ENCODE measurements around the gene CACNA1C.

Gene CACNA1C

DNA sequence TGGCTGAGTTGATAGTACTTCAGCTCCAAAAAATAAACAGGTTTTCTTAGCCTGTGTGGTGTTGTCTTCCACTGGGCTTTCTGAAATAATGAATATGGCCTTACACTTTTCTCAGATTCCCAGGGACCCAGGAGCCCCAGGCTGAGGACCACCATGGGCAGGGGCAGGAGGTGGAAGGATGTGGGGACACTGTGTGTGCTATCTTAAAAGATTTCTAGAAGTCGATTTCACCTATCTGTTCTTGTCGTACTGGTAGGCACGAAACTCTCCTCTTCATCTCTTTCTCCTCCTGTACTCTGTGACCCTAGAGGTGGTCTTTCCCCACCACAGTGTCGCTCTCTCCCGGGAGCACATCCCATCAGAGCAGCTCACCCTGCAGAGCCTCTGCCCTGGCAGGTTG is 634.3 kb downstream of the CACNA1C start:
- no peak for DNase-seq

DNA sequence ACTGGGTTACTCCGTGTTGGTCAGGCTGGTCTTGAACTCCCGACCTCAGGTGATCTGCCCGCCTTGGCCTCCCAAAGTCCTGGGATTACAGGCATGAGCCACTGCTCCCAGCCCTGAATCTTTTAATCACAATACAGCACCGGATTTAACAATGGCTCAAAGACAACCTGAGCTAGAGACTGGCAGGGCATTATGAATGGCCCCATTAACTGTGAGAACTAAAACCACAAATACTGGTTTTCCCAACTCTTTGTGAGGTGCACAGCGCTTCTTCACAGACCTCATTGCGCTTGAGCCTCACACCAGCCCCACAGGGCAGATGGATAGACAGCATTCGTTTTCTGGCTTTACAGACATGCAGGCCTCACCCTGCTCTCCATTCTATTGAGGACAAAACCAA is 634.9 kb downstream of the CACNA1C start:
- DNase-seq: no peak

DNA sequence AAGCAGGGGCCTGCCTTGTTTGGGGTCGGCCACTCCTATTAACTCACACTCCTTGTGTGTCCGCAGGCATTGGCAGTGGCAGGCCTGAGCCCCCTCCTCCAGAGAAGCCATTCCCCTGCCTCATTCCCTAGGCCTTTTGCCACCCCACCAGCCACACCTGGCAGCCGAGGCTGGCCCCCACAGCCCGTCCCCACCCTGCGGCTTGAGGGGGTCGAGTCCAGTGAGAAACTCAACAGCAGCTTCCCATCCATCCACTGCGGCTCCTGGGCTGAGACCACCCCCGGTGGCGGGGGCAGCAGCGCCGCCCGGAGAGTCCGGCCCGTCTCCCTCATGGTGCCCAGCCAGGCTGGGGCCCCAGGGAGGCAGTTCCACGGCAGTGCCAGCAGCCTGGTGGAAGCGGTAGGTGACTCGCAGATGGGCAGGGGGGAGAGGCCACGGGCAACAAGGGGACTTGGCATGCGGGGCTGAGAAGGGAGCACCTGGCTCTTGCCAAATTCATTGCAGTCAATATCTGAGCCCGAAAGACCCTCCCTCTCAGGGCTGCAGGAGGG is 635.7 kb downstream of the CACNA1C start:
- DNase-seq: no peak

DNA sequence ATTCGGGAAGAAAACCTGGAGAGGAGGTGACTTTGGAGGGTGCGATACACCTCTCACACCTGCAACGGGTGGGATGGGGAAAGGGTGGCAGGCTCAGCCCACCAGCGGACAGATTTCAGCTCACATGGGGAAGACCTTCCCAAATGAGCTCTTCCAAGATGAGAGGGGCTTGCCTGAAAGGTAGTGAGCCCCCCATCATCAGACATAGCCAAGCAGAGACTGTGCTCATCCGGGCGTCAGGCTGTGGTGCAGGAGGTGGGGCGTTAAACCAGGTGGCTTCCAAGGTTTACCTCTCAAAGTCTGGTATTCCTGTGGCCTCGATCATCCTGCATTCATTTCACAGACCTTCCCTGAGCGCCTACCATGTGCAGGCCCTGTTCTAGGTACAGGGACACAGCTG is 636.6 kb downstream of the CACNA1C start:
- no peak for DNase-seq

DNA sequence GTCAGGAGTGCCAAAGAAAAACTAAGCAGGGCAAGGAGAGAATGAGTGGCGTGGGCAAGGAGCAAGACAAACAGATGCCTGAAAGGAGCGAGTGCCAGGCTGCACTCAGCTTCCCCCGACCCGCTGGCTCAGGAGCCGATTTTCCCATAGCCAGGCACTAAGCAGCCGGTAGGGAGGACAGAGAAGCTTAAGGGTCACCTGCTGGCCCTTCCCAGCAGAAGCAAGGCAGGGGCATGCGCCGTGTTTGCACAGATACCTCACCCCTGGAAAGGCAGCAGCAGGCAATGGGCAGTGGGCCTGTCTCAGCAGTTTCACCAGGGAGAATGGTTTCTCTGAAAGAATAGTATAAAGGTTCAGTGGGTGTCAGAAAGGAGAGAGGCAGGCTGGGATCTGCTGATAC is 637.1 kb downstream of the CACNA1C start:
- no peak for DNase-seq

DNA sequence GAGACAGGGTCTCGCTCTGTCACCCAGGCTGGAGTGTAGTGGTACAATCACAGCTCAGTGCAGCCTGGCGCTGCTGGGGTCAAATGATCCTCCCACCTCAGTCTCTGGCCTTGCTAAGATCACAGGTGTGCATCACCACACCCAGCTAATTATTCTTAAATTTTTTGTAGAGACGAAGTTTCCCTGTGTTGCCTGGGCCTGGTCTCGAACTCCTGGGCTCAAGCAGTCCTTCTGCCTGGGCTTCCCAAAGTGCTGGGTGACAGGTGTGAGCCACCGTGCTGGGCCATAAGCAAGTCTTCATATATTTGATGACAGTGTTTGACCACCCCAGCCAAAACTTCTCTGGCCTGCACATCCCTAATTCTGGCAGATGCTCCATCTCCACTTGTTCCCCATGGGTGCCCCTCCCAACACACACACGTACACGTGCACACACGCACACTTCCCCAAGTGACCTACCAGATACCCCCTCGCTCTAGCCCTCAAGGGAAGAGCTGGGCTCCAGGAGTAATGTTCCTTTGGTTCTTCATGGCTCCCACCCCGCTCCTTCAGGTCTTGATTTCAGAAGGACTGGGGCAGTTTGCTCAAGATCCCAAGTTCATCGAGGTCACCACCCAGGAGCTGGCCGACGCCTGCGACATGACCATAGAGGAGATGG is 637.7 kb downstream of the CACNA1C start:
- no peak for DNase-seq

DNA sequence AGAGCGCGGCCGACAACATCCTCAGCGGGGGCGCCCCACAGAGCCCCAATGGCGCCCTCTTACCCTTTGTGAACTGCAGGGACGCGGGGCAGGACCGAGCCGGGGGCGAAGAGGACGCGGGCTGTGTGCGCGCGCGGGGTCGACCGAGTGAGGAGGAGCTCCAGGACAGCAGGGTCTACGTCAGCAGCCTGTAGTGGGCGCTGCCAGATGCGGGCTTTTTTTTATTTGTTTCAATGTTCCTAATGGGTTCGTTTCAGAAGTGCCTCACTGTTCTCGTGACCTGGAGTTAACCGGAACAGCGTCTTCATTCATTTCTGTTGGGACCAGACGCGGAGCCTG is 638.2 kb downstream of the CACNA1C start:
- peak; percentile 68 for DNase-seq

DNA sequence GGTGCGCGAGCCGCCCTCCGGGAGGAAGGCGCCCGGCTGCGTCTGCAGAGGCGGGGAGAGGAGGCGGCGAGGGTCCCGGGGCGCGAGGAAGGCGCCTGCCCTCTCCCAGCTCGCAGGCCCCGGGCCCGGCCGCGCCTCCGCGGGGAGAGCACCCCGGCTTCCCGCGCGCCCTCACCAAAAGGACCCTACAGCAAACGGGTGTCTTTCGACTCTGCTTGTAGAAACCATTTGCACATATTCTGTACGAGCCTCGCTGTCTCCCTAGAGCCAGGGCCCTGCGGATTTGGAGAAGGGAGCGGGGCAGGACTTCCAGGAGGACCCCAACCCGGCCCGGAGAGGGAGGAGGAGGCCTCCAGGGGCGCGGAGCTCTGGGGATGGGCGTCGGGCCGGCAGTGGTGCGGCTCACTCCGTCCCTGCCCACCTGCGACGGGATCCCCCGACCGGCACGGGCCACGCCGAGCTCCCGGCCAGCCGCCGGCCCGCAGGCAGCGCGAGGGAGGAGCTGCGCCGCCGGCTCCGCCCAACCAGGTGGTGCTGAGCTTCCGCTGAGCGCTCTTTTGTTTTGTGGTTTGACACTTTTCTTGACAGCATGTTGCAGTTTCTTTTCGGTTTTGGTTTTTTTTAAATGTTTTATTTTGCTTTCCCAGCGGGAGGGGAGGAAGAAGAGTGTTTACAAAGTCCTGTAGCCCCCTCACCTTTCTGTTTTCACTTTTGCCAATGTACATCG is 638.7 kb downstream of the CACNA1C start:
- DNase-seq: peak; percentile 54

DNA sequence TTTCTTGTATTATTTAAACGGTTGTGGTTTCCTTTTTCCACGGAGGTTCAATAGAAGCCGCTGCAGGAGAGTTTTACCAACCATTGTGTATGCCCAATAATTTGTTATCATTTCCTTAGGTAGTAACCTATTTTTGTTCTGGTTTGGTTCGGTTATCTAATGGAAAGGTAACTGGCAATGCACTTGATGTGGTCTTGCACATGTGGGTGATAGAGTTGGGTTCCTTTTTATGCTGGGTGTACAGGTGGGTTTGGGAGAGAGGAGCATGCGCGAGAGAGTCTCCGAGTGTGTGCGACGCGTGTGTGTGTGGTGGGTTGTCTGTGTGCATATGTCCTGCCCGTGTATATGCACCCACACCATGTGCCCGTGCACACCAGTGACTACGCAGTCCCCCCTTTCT is 639.3 kb downstream of the CACNA1C start:
- DNase-seq: no peak

DNA sequence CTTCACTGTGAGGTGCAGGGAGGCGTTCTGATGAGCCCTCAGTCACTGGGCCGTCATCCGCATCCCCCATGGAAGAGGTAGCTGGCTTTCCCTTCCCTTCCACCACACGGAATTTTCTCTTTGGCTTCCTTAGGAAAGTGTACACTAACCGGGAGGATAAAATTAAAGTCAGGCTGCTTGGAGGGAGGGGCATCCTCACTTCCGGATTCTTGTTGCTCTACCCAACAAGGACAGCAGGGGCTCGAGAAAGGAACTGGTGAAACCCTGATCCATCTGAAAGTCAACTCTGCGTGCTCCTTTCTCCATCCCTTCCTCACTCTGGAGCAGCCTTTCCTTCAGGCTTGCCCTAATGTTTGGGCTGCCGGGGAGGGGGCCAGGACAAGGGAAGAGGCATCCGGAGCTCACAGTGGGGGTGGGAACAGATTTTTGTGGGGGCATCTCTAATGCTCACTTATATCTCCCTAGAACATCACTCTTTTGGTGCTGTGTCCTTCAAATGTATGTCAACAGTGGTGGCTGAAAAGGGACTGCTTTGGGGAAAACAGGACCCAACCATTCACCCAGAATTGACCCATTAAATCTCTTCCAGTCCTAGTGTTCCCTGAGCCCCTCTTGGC is 640.6 kb downstream of the CACNA1C start:
- no peak for DNase-seq

DNA sequence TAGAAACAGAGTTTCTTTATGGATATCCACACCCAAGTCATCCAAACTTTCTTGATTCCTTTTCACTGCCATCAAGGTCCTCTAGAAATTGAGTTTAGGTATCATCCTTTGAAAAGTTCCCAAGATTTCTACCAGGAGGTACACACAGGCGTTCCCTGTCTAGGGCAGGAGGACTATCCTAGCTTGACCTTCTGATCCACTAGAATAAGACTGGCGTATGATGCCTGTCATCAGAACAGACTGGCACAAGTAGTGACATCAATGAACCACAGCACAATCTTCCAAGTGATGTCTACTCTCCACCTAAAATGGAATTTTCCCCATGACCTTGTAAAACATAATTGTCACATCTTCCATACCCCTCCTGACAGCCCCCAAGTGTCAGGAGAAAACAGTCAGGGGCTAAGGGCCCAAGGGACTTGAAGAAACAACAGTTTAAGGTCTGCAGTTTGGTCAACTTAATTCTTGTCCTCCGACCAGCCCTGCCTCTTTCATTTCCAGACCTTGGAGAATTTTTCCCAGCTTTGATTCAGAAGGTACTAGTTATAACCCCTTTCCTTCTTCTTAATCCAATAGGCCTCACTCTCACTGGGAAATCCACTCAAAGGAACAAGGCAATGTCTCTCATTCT is 641.3 kb downstream of the CACNA1C start:
- DNase-seq: no peak

DNA sequence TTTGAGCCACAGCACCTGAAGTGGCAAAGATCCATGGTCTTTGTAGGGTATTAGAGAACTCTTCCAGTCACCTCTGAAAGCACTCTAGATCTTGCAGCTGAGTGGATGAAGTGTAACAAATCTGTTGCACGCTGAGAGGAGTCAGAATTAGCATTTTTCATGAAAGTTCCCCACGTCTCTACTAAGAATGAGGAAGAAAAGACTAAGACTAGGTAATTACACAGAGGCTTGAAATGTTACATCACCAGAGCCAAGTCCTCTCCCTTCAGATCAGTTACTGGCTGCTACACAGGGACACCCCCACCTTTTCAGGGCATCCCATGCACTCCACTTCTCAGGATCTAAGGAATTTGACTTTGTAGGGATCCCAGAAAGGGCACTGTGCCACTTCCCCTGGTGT is 643.3 kb downstream of the CACNA1C start:
- no peak for DNase-seq

DNA sequence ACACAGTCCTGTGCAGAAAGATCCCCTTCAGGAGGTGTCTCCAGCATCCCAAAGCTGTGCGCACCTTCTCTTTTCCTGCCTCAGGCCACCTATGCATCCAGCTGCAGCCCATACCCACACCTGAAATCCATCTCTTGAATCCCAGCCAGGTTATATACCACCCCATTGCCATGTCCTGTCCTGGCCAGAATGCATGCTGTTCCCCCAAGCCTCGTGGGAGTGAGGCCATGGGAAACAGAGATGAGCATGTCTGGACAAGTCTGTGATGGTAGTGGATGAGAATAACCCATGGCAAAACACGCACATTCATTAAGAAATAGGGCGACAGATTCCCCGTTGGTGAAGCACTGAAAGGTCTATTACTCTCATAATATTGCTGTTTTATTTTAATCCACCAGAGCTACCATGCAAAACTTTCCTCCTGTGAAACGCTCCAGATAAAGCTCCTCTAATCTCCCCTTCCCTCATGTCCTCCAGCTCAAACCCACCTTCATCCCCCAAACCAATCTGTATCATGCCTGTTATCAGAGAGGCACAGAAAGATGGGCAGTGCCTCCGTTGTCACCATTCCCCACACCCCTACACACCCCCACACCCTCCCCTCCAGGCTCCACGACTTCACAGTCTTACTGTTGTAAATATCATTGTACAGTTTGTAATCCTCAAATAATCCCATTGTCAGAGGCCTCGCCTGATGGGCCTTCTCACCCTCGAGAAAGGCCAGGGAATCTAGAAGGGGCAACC is 644.4 kb downstream of the CACNA1C start:
- no peak for DNase-seq

DNA sequence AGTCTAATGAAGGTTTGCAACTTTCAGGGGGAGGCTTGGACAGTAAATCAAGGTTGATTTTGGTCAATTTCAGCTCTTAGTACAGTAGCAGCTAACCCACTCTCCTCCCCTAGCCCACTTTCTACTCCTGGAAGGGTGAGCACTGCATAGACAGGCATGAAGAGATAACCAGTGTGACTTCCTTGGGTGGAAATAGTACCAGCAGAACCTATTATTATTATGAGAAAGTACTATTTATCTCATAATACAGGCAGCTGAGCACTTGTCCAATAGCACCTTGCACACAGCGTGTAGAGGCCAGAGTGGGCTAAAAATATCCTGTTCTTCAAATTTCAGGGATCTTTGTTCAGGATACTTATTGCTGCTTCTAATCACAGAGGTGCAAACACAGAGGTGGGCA is 645.8 kb downstream of the CACNA1C start:
- no peak for DNase-seq

DNA sequence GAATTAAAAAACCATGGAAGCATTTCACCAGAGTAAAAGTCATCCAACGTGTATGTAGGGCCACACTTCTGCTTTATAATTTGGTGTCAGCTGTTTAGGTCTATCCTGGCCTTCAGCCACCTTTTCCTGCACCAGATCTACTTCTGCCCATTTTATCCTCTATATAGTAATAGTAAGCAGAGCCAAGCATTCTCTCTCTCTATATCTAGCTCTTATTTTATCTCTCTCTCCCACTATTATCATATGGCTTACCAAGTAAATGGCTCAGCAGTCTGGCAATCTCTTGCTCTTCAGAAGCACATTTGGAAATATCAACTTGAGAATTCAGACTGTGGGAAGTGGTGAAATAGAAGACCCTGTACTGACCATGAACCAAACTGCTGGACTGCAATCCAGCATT is 657.9 kb downstream of the CACNA1C start:
- no peak for DNase-seq

DNA sequence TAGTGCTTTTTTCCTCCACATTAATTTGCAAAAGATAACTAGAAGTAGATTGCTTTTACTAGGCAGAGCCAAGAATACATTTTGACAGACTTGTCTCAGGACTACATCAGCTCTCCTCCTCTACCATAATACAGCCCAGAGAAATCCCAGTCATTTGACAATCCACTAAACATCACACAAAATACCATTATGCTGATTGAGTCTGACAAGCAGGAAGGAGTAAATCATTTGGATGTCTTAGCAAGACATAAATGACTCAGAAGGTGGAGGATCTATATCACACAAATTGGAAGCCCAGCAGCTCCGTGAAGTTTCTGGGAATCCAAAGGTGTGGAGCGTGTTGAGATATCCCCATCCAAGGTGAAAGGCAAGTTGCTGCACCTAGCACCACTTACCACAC is 666.6 kb downstream of the CACNA1C start:
- no peak for DNase-seq

DNA sequence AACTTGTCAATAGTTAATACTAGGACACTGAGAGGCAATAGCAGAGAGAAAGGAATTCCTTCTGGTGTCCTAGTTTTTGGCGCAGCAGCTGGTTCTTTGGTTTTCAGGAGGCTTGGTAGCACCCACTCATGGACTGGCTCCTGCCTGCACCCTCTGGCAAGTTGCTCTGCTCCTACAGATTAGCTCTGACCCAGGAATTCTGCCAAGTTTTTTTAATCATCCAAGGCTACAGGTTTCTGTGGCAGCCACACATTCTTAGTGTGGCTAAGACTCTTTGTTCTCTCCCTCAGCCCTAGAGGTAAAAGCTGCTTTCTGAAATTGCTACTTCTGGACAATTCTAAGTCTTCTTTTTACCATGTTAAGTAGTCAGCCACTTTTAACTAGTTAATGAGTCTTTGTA is 670.0 kb downstream of the CACNA1C start:
- no peak for DNase-seq

DNA sequence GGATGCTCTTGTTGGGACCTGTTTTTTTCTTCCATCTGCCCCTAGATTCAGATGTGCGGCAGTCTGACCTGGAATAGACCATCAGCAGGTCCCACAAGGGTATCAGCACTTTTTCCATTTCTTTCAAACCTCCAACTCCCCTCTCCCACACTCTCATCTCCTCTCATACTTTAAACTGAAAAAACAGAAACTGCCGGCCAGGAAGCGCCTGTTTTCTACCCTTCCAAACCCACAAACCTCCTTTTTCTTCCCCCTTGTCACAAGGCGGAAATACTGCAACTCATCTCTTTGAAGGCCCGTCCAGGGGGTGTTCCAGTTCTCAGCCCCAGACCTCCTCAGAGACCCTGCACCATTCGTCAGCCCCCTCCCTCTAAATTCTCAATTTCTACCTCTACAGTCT is 679.5 kb downstream of the CACNA1C start:
- DNase-seq: no peak

DNA sequence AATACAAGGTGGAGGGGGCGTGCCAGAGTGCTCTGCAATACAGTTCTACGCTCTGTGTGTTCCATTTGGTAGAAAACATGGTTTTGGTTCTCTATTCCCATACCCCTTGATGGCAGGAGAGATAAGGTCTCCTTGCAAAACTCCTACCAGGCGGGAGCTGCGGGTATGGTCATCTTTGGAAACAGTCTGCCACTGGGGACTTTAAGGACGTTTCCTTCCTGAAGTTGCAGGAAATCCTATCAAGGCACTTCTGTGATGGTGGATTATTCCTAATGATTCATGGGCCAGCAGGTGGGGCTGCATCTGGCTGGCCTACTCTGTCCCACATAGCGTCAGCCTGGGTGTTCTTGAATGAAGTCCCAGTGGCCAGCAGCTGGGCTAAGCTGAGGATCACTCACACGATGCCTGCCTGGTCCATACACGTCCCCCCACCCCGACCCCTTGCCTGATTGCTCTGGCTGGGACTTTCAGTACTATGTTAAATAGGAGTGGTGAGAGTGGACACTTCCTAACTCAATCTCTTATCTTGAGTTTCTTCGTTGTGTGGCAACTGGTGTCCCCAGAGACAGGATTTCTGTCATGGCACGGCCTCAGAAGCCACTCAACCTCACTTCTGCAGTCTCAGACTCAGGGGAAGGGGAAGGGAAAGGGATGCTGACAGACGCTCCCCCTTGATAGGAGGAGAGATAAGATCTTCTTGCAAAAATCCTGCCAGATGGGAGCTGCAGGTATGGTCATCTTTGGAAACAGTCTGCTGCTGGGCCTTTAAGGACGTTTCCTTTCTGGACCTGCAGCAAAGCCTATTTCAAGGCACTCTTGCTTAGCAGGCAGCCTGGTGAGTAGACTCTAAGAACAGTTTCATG is 680.9 kb downstream of the CACNA1C start:
- no peak for DNase-seq

DNA sequence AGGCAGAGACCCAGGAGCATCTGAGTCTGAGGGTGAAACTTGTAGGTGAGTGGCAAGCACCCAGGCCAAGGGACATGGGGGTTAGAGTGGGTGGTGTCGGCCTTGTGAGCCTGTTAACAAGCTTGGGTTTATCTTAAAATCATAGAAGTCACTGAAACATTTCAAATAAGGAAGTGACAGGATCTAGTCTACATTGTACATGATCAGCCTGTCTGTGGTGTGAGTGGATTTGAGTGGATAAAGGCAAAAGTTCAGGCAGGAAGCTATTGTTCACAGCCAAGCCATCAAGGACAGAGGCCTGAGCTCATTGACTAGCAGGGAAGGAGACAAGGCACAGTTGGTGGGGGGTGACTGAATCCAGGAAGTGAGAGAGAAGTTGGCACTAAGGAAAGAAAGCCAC is 682.6 kb downstream of the CACNA1C start:
- no peak for DNase-seq

DNA sequence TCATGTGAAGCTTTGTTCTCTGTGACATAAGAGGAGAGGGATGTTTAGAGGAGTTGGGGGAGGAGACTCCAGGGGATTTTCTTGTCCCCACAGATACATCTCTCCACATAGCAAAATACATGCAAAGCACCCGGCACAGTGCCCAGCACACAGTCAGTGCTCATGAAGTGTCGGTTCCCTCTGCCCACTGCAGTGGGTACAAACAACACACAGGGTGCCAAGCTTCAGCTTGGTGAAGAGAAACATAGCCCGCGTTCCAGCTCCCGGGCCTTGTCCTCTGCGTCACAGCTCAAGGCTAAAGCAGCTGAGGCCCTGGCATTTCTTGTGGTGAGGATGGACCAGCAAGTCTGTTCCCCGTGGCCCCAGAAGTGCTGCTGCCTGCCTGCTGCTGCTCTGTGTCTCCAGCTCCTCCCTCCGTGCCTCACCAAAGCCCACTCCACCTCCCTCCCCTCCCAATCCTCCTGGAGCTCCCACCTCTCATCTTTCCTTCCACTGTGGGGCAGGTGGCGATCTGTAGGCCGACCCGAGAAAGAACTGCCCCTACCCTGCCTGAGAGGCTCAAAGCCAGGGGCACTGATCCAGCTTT is 685.0 kb downstream of the CACNA1C start:
- DNase-seq: no peak

DNA sequence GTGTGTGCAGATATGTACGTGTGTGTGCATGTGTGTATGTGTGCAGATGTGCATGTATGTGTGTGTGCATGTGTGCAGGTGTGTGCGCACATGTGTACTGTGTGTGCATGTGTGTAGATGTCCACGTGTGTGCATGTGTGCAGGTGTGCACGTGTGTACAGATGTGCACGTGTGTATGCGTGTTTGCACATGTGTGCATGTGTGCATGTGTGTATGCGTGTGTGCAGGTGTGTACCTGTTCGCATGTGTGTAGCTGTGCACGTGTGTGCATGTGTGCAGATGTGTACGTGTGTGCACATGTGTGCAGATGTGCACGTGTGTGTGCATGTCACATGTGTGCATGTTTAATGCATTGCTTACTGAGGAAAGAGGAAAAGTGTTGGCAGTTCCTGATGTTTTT is 686.3 kb downstream of the CACNA1C start:
- DNase-seq: no peak

Measured in NCI-H1092 (cell line).